K562 (cell line): ENCODE measurements around the gene ARHGAP30. TPM values are rescaled to one million over a fixed set of nuclear protein-coding genes. Genes with fewer than 3 reads are reported as not detected.

Experiments used
- AFF4 ChIP-seq: sonication (generic); formaldehyde crosslinking; IDR thresholded peaks from 2 replicates; pipeline ENCODE4 v1.8.0; 2023; ENCODE audit warnings: mild to moderate bottlenecking, missing genetic modification reagents
- BRF1 ChIP-seq: IDR thresholded peaks from 3 replicates; pipeline ENCODE4 v1.6.1; 2011; ENCODE audit warnings: borderline replicate concordance, mild to moderate bottlenecking; ENCODE audit not compliant: insufficient read length; ENCODE audit errors: extremely low read depth
- JUND ChIP-seq, 2 experiments: IDR thresholded peaks; 2 replicates in 1 of 2; 3 replicates in 1 of 2; pipeline ENCODE4 v1.6.1; 2011; ENCODE audit warnings: borderline replicate concordance in 2 of 2, low read depth in 2 of 2, low read length in 2 of 2, improper control_type of control experiment in 1 of 2, missing biosample characterization in 1 of 2, missing genetic modification characterization in 1 of 2, missing genetic modification reagents in 1 of 2
- MXD1 ChIP-seq: fragments of 250-450 bp; sonication (Bioruptor Pico); IDR thresholded peaks from 2 replicates; pipeline ENCODE4 v1.8.0; 2021; ENCODE audit warnings: borderline replicate concordance, mild to moderate bottlenecking, moderate library complexity; ENCODE audit not compliant: poor library complexity, severe bottlenecking
- POLR2H ChIP-seq: IDR thresholded peaks from 2 replicates; pipeline ENCODE4 v1.6.1; 2016; ENCODE audit warnings: missing genetic modification characterization, low read depth, mild to moderate bottlenecking, control low read depth, missing compliant biosample characterization, moderate library complexity
- RBM39 ChIP-seq: fragments of 200-400 bp; formaldehyde crosslinking; optimal IDR thresholded peaks from 2 replicates; pipeline ENCODE3; 2018; ENCODE audit warnings: low read depth, low read length
- RREB1 ChIP-seq: fragments of 250-450 bp; sonication (Bioruptor Pico); IDR thresholded peaks from 2 replicates; pipeline ENCODE4 v1.4.0; 2020
- SPI1 ChIP-seq: IDR thresholded peaks from 2 replicates; pipeline ENCODE4 v1.6.1; 2011; ENCODE audit warnings: low read depth, low read length, control low read depth, borderline replicate concordance
- SREBF2 ChIP-seq: sonication (generic); formaldehyde crosslinking; IDR thresholded peaks from 2 replicates; pipeline ENCODE4 v1.4.0; 2020; ENCODE audit warnings: mild to moderate bottlenecking, missing genetic modification reagents
- ZBTB5 ChIP-seq: fragments of 450-650 bp; IDR thresholded peaks from 2 replicates; pipeline ENCODE4 v1.6.1; 2017; ENCODE audit warnings: antibody characterized with exemption
- ZNF165 ChIP-seq: fragments of 250-450 bp; sonication (Bioruptor Pico); IDR thresholded peaks from 2 replicates; pipeline ENCODE4 v1.4.0; 2020; ENCODE audit warnings: borderline replicate concordance
- ZNF175 ChIP-seq: fragments of 200-800 bp; sonication (Bioruptor generic); IDR thresholded peaks from 2 replicates; pipeline ENCODE4 v1.6.1; 2016; ENCODE audit warnings: low read depth, mild to moderate bottlenecking, missing genetic modification characterization, missing compliant biosample characterization
- ZNF589 ChIP-seq: fragments of 200-800 bp; sonication (Bioruptor generic); IDR thresholded peaks from 2 replicates; pipeline ENCODE4 v1.6.1; 2016; ENCODE audit warnings: low read depth, missing genetic modification characterization, missing compliant biosample characterization
- polyA plus RNA-seq, 8 experiments: library from polyadenylated mRNA; depleted of rRNA in 4 of 8; stranded (reverse) in 5 of 8; unstranded in 3 of 8; fragments of >200 nt; fragmentation: Nextera tagmentation in 2 of 8; fragmentation: Illumina TruSeq in 1 of 8; extraction: Ambion mirVana in 2 of 8; extraction: Trizol in 1 of 8; gene quantifications; 2 replicates each; pipeline versions ENCODE4 v1.2.1 to v1.2.3, GENCODE V29; 2011 to 2014; ENCODE audit warnings: inconsistent platforms in 1 of 8, missing spikeins in 1 of 8
- total RNA-seq, 7 experiments: library from RNA; depleted of rRNA in 6 of 7; stranded (reverse); fragments of >200 nt in 6 of 7; fragmentation: Illumina TruSeq in 2 of 7; extraction: Trizol in 2 of 7; gene quantifications; 2 replicates each; pipeline versions ENCODE4 v1.2.1 to v1.2.3, GENCODE V29; 2011 to 2021; ENCODE audit warnings: low replicate concordance in 1 of 7

Gene ARHGAP30
- total and polyA plus RNA-seq, 9 of the 15 experiments (the other 6 are each of a cell fraction or from before 2014, with no cell fraction given), result 0.01 to 0.73 (median 0.12) TPM

- TF ChIP-seq AFF4 (CRISPR knock-in tag) (peak; percentile 82; the same call in 1 of the 2 replicates), ZNF175 (CRISPR knock-in tag) (no peak), POLR2H (0 out of 2 replicates have a peak, but pooled peaks have one; percentile 61), ZNF589 (CRISPR knock-in tag) (peak; percentile 6; the same call in 1 of the 2 replicates), SREBF2 (no peak), RREB1 (CRISPR knock-in tag) (0 out of 2 replicates have a peak, but pooled peaks have one; percentile 81), BRF1 (no peak), SPI1 (no peak), JUND (IDR thresholded peaks at IDR 0.05; ENCODE audit: borderline replicate concordance, low read depth, low read length) (peak; percentile 76), JUND (tag; IDR thresholded peaks at IDR 0.05; ENCODE audit: borderline replicate concordance, low read depth, low read length) (no peak; the same call in 2 of the 3 replicates), MXD1 (no peak), ZNF165 (CRISPR knock-in tag) (0 out of 2 replicates have a peak, but pooled peaks have one; percentile 54), ZBTB5 (no peak), RBM39 (no peak)
These were observed 49.1 kb downstream of the ARHGAP30 start, which contains the start of gene F11R (continued) for GRCh38 chr1:161020509-161021164.
